ENCODE results near the gene PLD2.

Gene PLD2

DNA sequence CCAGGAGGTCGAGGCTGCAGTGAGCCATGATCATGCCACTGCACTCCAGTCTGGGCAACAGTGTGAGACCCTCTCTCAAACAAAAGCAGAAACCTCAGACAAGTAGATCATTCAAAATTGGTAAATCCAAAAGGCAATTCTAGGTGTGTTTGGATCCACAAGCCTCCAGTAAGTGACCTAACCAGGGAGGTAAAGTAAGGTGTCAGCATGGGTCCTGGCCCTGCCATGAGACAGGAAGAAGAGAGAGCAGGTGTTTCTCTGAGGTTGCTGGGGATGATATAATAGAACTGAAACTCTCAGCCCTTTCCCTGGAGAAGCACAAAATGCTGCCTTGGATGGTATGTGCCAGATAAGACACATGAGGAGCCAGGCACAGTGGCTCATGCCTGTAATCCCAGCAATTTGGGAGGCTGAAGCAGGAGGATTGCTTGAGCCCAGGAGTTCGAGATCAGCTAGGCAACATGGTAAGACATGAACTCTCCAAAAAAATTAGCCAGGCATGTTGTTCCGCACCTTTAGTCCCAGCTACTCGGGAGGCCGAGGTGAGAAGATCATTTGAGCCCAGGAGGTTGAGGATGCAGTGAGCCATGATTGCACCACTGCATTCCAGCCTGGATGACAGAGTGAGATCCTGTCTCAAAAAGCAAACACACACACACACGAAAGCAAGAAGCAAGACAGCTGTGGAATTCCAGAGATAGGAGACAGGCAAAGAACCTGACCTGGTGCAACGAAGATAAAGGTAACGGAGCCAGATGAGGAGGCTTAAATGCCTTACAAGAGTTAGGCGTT is 28.8 kb upstream of the PLD2 start:
- no peaks in the 10 kb centered on the region for H3K9me3 ChIP-seq (ENCODE audit: control insufficient read depth, low read length)
- H3K27ac ChIP-seq (ENCODE audit: insufficient read depth, low read length, poor library complexity, severe bottlenecking) = no peak overlapping the region
- H3K4me1 ChIP-seq (ENCODE audit: control insufficient read depth, insufficient read depth, low read length, poor library complexity, severe bottlenecking) = no peaks in the 10 kb centered on the region
- H3K36me3 ChIP-seq (ENCODE audit: control insufficient read depth, insufficient read depth, low read length) = no peaks in the 10 kb centered on the region
- DNase-seq = no peak
- H3K4me3 ChIP-seq (ENCODE audit: insufficient read depth, low read depth, low read length, poor library complexity, severe bottlenecking) = no peak overlapping the region
- peaks cover 10% of the 10 kb centered on the region for H3K27me3 ChIP-seq (replicated peaks; ENCODE audit: control insufficient read depth, insufficient read depth, low read length, poor library complexity, severe bottlenecking)

DNA sequence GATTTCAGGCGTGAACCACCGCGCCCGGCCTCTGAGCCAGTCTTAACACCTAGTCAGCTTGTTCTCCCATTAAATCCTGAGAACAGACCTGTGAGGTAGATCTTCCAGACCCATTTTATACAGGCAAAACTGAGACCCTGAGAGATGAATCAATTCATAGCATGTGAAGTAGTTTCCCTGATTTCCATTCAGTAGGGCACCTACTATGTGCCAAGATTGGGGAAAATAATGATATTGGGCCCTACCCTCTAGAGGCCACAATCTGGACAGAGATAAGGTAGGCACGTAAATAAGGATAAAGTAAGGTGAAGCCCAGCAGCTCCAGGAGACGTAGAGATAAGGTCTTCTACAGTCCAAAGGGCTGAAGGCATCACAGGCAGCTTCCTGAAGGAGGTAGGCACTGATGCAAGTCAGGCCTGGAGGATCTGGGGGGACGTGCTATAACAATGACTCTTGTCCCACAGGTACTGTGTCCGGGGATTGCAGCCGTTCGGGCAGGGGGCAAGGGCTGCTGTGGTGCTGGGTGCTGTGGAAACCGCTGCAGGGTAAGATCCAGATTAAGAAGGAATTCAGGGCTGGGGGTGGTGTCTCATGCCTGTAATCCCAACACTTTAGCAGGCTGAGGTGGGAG is 26.5 kb upstream of the PLD2 start:
- H3K27me3 ChIP-seq (replicated peaks; ENCODE audit: control insufficient read depth, insufficient read depth, low read length, poor library complexity, severe bottlenecking) = peaks cover 18% of the 10 kb centered on the region
- peaks cover 2% of the 10 kb centered on the region for H3K4me1 ChIP-seq (ENCODE audit: control insufficient read depth, insufficient read depth, low read length, poor library complexity, severe bottlenecking)
- no peaks in the 10 kb centered on the region for H3K9me3 ChIP-seq (ENCODE audit: control insufficient read depth, low read length)
- no peak overlapping the region for H3K27ac ChIP-seq (ENCODE audit: insufficient read depth, low read length, poor library complexity, severe bottlenecking)
- no peak for DNase-seq
- H3K4me3 ChIP-seq (ENCODE audit: insufficient read depth, low read depth, low read length, poor library complexity, severe bottlenecking) = no peak overlapping the region
- H3K36me3 ChIP-seq (ENCODE audit: control insufficient read depth, insufficient read depth, low read length) = no peaks in the 10 kb centered on the region

DNA sequence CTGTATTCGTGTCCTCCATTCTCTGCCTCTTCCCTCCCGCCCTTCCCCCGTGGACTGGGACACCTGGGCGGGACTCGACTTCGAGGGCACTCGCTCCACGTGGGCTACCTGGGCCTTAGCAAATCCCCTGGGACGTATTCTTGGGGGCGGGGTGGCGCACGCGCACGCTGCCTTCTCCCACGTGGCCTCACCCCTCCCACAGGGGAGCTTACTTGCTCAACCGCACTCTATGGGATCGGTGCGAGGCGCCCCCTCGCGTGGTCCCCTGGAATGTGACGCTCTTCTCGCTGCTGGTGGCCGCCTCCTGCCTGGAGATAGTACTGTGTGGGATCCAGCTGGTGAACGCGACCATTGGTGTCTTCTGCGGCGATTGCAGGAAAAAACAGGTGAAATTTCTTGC is 24.3 kb upstream of the PLD2 start:
- Histone ChIP-seq H3K27me3 (replicated peaks; ENCODE audit: control insufficient read depth, insufficient read depth, low read length, poor library complexity, severe bottlenecking) (peaks cover 32% of the 10 kb centered on the region), H3K4me1 (ENCODE audit: control insufficient read depth, insufficient read depth, low read length, poor library complexity, severe bottlenecking) (peaks cover 10% of the 10 kb centered on the region), H3K9me3 (ENCODE audit: control insufficient read depth, low read length) (no peaks in the 10 kb centered on the region), H3K27ac (ENCODE audit: insufficient read depth, low read length, poor library complexity, severe bottlenecking) (no peak overlapping the region), H3K4me3 (ENCODE audit: insufficient read depth, low read depth, low read length, poor library complexity, severe bottlenecking) (no peak overlapping the region), H3K36me3 (ENCODE audit: control insufficient read depth, insufficient read depth, low read length) (no peaks in the 10 kb centered on the region)
- no peak for DNase-seq

DNA sequence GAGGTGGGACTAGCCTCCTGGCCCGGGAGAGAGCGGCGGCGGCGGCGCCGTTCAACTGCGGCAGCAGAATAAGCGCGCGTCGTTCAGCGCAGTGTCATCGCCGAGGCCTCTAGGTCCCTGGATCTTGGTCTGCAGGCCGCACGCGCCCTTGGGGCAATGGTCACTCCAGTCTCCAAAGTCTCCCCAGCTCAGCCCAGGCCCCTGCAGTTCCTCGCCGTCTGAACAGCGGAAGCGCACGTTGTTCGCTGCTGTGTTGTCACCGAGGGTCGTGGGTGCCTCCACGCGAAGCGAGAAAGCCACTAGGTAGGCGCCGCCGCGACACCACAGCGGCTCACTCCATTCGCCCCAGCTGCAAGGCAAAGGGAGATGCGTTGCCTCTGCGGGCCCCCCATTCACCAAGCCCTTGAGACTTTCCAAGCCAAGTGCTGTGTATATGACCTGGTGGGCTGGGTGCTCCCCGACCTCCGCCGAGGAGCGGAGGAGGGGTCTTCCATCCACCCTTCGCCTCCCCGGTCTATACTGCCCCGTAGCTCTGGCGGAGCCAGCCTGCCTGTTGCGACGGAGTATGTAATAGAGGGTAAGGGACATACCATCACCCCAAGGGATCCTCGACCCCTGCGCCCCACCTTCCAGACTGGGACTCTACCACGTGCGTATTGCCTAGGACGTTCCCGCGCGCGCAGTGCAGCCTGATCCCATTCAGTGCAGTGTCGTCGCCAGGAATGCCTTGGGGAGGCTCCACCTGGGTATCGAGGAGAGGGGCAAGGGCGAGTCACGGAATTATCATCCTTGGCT is 21.4 kb upstream of the PLD2 start:
- no peak for DNase-seq
- Histone ChIP-seq H3K27ac (ENCODE audit: insufficient read depth, low read length, poor library complexity, severe bottlenecking) (no peak overlapping the region), H3K4me3 (ENCODE audit: insufficient read depth, low read depth, low read length, poor library complexity, severe bottlenecking) (no peak overlapping the region), H3K27me3 (replicated peaks; ENCODE audit: control insufficient read depth, insufficient read depth, low read length, poor library complexity, severe bottlenecking) (peaks cover 32% of the 10 kb centered on the region), H3K9me3 (ENCODE audit: control insufficient read depth, low read length) (no peaks in the 10 kb centered on the region), H3K36me3 (ENCODE audit: control insufficient read depth, insufficient read depth, low read length) (no peaks in the 10 kb centered on the region), H3K4me1 (ENCODE audit: control insufficient read depth, insufficient read depth, low read length, poor library complexity, severe bottlenecking) (peaks cover 18% of the 10 kb centered on the region)

DNA sequence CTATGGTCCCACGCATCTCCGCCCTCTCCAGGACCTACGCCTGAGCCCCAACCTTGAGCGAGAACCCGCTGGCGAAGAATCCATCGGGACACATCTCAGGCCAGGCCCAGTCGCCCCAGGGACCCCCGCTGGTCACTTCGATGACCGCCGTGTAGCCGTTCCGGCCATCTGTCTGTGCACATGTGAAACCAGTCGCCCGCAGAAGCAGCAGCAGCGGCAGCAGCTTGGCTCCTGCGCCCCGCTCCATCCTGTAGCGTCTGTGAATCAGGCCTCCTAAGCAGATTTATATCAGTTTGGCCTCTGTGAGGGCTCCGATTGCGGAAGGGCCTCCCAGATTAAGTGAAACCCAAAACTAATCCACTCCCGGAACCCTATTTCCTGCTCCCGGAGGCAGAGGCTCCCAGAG is 20.8 kb upstream of the PLD2 start, which contains the start of gene VMO1:
TSS of gene VMO1 (minus strand) at position 259 of the 406 bp plus-strand sequence. CDS start at position 247, 12 bp downstream.
- Histone ChIP-seq H3K27me3 (replicated peaks; ENCODE audit: control insufficient read depth, insufficient read depth, low read length, poor library complexity, severe bottlenecking) (peaks cover 32% of the 10 kb centered on the region), H3K4me1 (ENCODE audit: control insufficient read depth, insufficient read depth, low read length, poor library complexity, severe bottlenecking) (peaks cover 20% of the 10 kb centered on the region), H3K9me3 (ENCODE audit: control insufficient read depth, low read length) (no peaks in the 10 kb centered on the region), H3K36me3 (ENCODE audit: control insufficient read depth, insufficient read depth, low read length) (no peaks in the 10 kb centered on the region), H3K4me3 (ENCODE audit: insufficient read depth, low read depth, low read length, poor library complexity, severe bottlenecking) (no peak within 1 kb of the TSS), H3K27ac (ENCODE audit: insufficient read depth, low read length, poor library complexity, severe bottlenecking) (no peak within 1 kb of the TSS)
- no peak for DNase-seq

DNA sequence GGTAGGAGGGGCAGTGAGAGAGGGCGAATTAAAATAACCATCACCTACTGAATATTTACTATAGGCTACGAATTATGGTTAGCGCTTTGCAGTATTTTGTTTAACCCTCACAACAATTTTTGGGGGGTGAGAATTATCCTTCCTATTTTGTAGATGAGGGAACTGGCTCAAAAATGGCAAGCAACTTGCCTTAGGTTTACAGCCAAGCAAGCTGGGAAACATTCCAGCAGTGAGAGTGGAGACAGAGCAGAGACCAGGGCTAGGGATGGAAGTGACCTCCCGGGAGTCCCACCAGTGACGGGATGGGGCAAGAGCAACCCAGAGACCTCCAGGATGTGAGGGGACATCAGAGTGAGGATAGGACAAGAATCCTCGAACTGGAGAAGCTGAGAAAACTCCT is 20.4 kb upstream of the PLD2 start:
- H3K36me3 ChIP-seq (ENCODE audit: control insufficient read depth, insufficient read depth, low read length) = no peaks in the 10 kb centered on the region

DNA sequence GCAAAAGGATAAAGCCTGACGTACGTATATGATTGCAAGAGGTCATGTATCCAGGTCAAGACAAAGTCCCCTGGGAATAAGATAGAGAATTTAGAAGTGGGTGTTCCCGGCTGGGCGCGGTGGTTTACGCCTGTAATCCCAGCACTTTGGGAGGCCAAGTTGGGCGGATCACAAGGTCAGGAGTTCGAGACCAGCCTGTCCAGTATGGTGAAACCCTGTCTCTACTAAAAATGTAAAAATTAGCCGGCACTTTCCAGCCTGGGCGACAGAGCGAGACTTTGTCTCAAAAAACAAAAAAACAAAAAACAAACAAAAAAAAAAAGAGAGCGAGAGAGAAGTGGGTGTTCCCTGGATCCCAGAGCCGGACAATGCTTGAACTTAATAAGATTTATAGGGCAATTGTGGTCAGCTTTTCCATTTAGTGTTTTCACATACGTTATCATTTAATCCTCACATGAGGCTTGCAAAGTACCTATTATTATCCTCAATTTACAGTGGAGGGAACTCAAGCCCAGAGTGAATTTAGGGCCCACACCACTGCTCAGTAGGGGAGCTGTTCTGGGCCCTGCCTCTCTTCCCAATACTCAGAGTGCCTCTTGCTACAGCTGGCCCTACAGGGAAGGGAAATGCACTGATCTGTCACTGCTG is 18.7 kb upstream of the PLD2 start:
- Histone ChIP-seq H3K27me3 (replicated peaks; ENCODE audit: control insufficient read depth, insufficient read depth, low read length, poor library complexity, severe bottlenecking) (peaks cover 20% of the 10 kb centered on the region), H3K4me3 (ENCODE audit: insufficient read depth, low read depth, low read length, poor library complexity, severe bottlenecking) (no peak overlapping the region), H3K9me3 (ENCODE audit: control insufficient read depth, low read length) (no peaks in the 10 kb centered on the region), H3K27ac (ENCODE audit: insufficient read depth, low read length, poor library complexity, severe bottlenecking) (no peak overlapping the region), H3K36me3 (ENCODE audit: control insufficient read depth, insufficient read depth, low read length) (no peaks in the 10 kb centered on the region), H3K4me1 (ENCODE audit: control insufficient read depth, insufficient read depth, low read length, poor library complexity, severe bottlenecking) (peaks cover 20% of the 10 kb centered on the region)
- DNase-seq = no peak

More for the DNA sequence above, 20.4 kb upstream of the PLD2 start:
- peaks cover 20% of the 10 kb centered on the region for H3K4me1 ChIP-seq (ENCODE audit: control insufficient read depth, insufficient read depth, low read length, poor library complexity, severe bottlenecking)
- no peak overlapping the region for H3K4me3 ChIP-seq (ENCODE audit: insufficient read depth, low read depth, low read length, poor library complexity, severe bottlenecking)
- peaks cover 31% of the 10 kb centered on the region for H3K27me3 ChIP-seq (replicated peaks; ENCODE audit: control insufficient read depth, insufficient read depth, low read length, poor library complexity, severe bottlenecking)
- H3K9me3 ChIP-seq (ENCODE audit: control insufficient read depth, low read length) = no peaks in the 10 kb centered on the region
- DNase-seq = no peak
- H3K27ac ChIP-seq (ENCODE audit: insufficient read depth, low read length, poor library complexity, severe bottlenecking) = no peak overlapping the region

DNA sequence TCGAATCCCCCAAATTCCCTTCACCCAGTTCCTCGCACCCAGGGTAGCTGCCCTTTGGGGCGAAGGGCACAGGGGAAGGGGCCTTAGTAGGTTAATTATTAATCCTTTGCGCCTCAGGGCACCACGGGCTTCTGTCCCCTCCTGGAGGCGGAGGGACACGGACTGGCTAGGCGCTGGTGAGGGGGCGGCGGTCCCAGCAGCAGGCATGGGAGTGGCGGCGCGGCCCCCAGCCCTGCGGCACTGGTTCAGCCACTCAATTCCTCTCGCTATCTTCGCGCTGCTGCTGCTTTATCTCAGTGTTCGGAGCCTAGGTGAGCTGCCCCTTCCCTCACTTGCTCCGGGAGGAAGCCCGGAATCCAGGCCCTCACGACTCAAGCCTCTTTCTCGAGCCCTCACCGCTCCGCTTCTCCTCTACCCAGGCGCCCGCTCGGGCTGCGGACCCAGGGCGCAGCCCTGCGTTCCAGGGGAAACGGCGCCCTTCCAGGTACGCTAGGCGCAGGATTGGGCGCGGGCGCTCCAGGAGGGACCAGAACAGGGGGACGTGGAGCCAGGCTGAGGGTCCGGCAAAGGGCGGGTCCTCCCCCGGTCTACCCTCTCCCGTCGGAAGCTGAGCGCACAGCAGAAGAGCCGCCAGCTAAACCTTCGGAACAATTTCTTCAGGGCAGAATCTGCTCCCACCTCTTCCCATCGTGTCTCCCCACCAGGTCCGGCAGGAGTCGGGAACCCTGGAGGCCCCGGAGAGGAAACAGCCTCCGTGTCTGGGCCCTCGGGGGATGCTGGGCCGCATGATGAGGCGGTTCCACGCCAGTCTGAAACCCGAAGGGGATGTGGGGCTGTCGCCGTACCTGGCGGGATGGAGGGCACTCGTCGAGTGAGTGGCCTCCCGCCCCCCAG is 17.9 kb upstream of the PLD2 start, which contains the start of gene GLTPD2:
TSS of gene GLTPD2 (plus strand) at position 158 of the 894 bp plus-strand sequence. CDS start at position 206, 48 bp downstream.
- H3K4me3 ChIP-seq (ENCODE audit: insufficient read depth, low read depth, low read length, poor library complexity, severe bottlenecking) = peak within 1 kb of the TSS; percentile 62

DNA sequence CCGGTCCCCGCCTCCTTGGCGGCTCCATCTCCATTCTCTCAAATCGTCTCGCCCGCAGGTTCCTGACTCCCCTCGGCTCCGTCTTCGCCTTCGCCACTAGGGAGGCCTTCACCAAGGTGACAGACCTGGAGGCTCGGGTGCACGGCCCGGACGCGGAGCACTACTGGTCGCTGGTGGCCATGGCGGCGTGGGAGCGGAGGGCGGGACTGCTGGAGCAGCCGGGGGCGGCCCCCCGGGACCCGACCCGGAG is 17.3 kb upstream of the PLD2 start:
- Histone ChIP-seq H3K27ac (ENCODE audit: insufficient read depth, low read length, poor library complexity, severe bottlenecking) (peak overlapping the region; percentile 77), H3K4me3 (ENCODE audit: insufficient read depth, low read depth, low read length, poor library complexity, severe bottlenecking) (peak overlapping the region; percentile 62), H3K36me3 (ENCODE audit: control insufficient read depth, insufficient read depth, low read length) (no peaks in the 10 kb centered on the region), H3K9me3 (ENCODE audit: control insufficient read depth, low read length) (no peaks in the 10 kb centered on the region), H3K27me3 (replicated peaks; ENCODE audit: control insufficient read depth, insufficient read depth, low read length, poor library complexity, severe bottlenecking) (peaks cover 15% of the 10 kb centered on the region), H3K4me1 (ENCODE audit: control insufficient read depth, insufficient read depth, low read length, poor library complexity, severe bottlenecking) (peaks cover 20% of the 10 kb centered on the region)
- no peak for DNase-seq

More for the DNA sequence above, 17.9 kb upstream of the PLD2 start, which contains the start of gene GLTPD2:
- Histone ChIP-seq H3K9me3 (ENCODE audit: control insufficient read depth, low read length) (no peaks in the 10 kb centered on the region), H3K36me3 (ENCODE audit: control insufficient read depth, insufficient read depth, low read length) (no peaks in the 10 kb centered on the region), H3K27me3 (replicated peaks; ENCODE audit: control insufficient read depth, insufficient read depth, low read length, poor library complexity, severe bottlenecking) (peaks cover 15% of the 10 kb centered on the region), H3K27ac (ENCODE audit: insufficient read depth, low read length, poor library complexity, severe bottlenecking) (peak within 1 kb of the TSS; percentile 77), H3K4me1 (ENCODE audit: control insufficient read depth, insufficient read depth, low read length, poor library complexity, severe bottlenecking) (peaks cover 20% of the 10 kb centered on the region)
- no peak for DNase-seq
